ENCODE measurements around the gene PLPP4. TPM values are rescaled to one million over a fixed set of nuclear protein-coding genes. Genes with fewer than 3 reads are reported as not detected.

The PLPP4 gene
- total RNA-seq, 1 donor from 2014 or later = 7.4 TPM

GRCh38 chr10:120475844-120476791, 19.1 kb downstream of the PLPP4 start:
- no peak for TF ChIP-seq CTCF (IDR thresholded peaks at IDR 0.05; ENCODE audit: unreplicated experiment)
- Mint-ChIP-seq H3K27me3 (ENCODE audit: low read depth) (peaks cover 2% of the 10 kb centered on the region), H3K9me3 (peaks cover 15% of the 10 kb centered on the region), H3K4me1 (peaks cover 36% of the 10 kb centered on the region), H3K36me3 (no peaks in the 10 kb centered on the region), H3K27ac (peak overlapping the region; percentile 96), H3K4me3 (no peak overlapping the region)
- no peak for DNase-seq (ENCODE audit: low spot score in 2 of 2, unreplicated experiment in 2 of 2)

GRCh38 chr10:120477021-120477742, 20.2 kb downstream of the PLPP4 start:
- peaks cover 2% of the 10 kb centered on the region for H3K27me3 Mint-ChIP-seq (ENCODE audit: low read depth)
- no peak for TF ChIP-seq CTCF (IDR thresholded peaks at IDR 0.05; ENCODE audit: unreplicated experiment)
- H3K27ac Mint-ChIP-seq = peak overlapping the region; percentile 96
- H3K36me3 Mint-ChIP-seq = peaks cover 4% of the 10 kb centered on the region
- DNase-seq (ENCODE audit: low spot score in 2 of 2, unreplicated experiment in 2 of 2) = no peak
- peaks cover 36% of the 10 kb centered on the region for H3K4me1 Mint-ChIP-seq
- peak overlapping the region; percentile 30 for H3K4me3 Mint-ChIP-seq
- H3K9me3 Mint-ChIP-seq = peaks cover 20% of the 10 kb centered on the region

- Mint-ChIP-seq H3K4me3 (no peak overlapping the region), H3K36me3 (peaks cover 7% of the 10 kb centered on the region), H3K9me3 (peaks cover 17% of the 10 kb centered on the region), H3K27me3 (ENCODE audit: low read depth) (peaks cover 2% of the 10 kb centered on the region), H3K4me1 (peaks cover 36% of the 10 kb centered on the region), H3K27ac (peak overlapping the region; percentile 96)
- no peak for DNase-seq (ENCODE audit: low spot score in 2 of 2, unreplicated experiment in 2 of 2)
- TF ChIP-seq CTCF (IDR thresholded peaks at IDR 0.05; ENCODE audit: unreplicated experiment) = no peak
Measured at GRCh38 chr10:120477743-120478141, 20.7 kb downstream of the PLPP4 start.

GRCh38 chr10:120478386-120478785, 21.4 kb downstream of the PLPP4 start:
- no peak for DNase-seq (ENCODE audit: low spot score in 2 of 2, unreplicated experiment in 2 of 2)
- H3K9me3 Mint-ChIP-seq = peaks cover 17% of the 10 kb centered on the region
- peaks cover 36% of the 10 kb centered on the region for H3K4me1 Mint-ChIP-seq
- no peak overlapping the region for H3K4me3 Mint-ChIP-seq
- H3K36me3 Mint-ChIP-seq = peaks cover 7% of the 10 kb centered on the region
- TF ChIP-seq CTCF (IDR thresholded peaks at IDR 0.05; ENCODE audit: unreplicated experiment) = no peak
- H3K27ac Mint-ChIP-seq = peak overlapping the region; percentile 96
- H3K27me3 Mint-ChIP-seq (ENCODE audit: low read depth) = peaks cover 2% of the 10 kb centered on the region

- H3K27me3 Mint-ChIP-seq (ENCODE audit: low read depth) = no peaks in the 10 kb centered on the region
- peaks cover 18% of the 10 kb centered on the region for H3K9me3 Mint-ChIP-seq
- no peak overlapping the region for H3K4me3 Mint-ChIP-seq
- peaks cover 7% of the 10 kb centered on the region for H3K36me3 Mint-ChIP-seq
- no peak for TF ChIP-seq CTCF (IDR thresholded peaks at IDR 0.05; ENCODE audit: unreplicated experiment)
- H3K4me1 Mint-ChIP-seq = peaks cover 36% of the 10 kb centered on the region
- DNase-seq (ENCODE audit: low spot score in 2 of 2, unreplicated experiment in 2 of 2) = no peak
- H3K27ac Mint-ChIP-seq = peak overlapping the region; percentile 68
Measured at GRCh38 chr10:120479506-120479905, 22.5 kb downstream of the PLPP4 start.

Data from mesothelial cell of epicardium (in vitro differentiated cells).